ENCODE data around the gene TP73.
"Not testable (repeated sequence)": the region's sequence is repeated elsewhere in the genome, so short reads cannot be mapped to it uniquely, and the experiment has no call there.

TP73 gene

GRCh38 chr1:3621151-3621671, 31.1 kb upstream of the TP73 start:
- TF ChIP-seq CTCF (IDR thresholded peaks at IDR 0.05; ENCODE audit: low read depth, low read length) = peak; percentile 42
- not testable (repeated sequence) for H3K9ac ChIP-seq (ENCODE audit: low read length); H3K27me3 ChIP-seq (ENCODE audit: low read depth, low read length); H2AFZ ChIP-seq (ENCODE audit: low read depth, low read length); H3K36me3 ChIP-seq (replicated peaks; ENCODE audit: low read depth, low read length); H3K27ac ChIP-seq (ENCODE audit: low read length); H3K79me2 ChIP-seq (ENCODE audit: low read length); H3K4me3 ChIP-seq (ENCODE audit: low read length); H3K9me3 ChIP-seq (ENCODE audit: insufficient read depth, low read length); H4K20me1 ChIP-seq (ENCODE audit: insufficient read depth, low read length)
- Histone ChIP-seq H3K4me2 (ENCODE audit: low read length) (0 out of 2 replicates have a peak overlapping the region, but pooled peaks have one; percentile 38), H3K4me1 (ENCODE audit: low read length) (peaks cover 15% of the 10 kb centered on the region)

GRCh38 chr1:3622102-3622501, 30.2 kb upstream of the TP73 start:
- not testable (repeated sequence) for H3K9me3 ChIP-seq (ENCODE audit: insufficient read depth, low read length); H3K4me3 ChIP-seq (ENCODE audit: low read length); H3K9ac ChIP-seq (ENCODE audit: low read length); H3K4me2 ChIP-seq (ENCODE audit: low read length); H3K36me3 ChIP-seq (replicated peaks; ENCODE audit: low read depth, low read length); H3K79me2 ChIP-seq (ENCODE audit: low read length); H2AFZ ChIP-seq (ENCODE audit: low read depth, low read length); H3K27ac ChIP-seq (ENCODE audit: low read length); H4K20me1 ChIP-seq (ENCODE audit: insufficient read depth, low read length); H3K27me3 ChIP-seq (ENCODE audit: low read depth, low read length)
- peaks cover 15% of the 10 kb centered on the region for H3K4me1 ChIP-seq (ENCODE audit: low read length)

- peak overlapping the region; percentile 92 for H3K4me2 ChIP-seq (ENCODE audit: low read length)
- peaks cover 15% of the 10 kb centered on the region for H3K4me1 ChIP-seq (ENCODE audit: low read length)
- H2AFZ ChIP-seq (ENCODE audit: low read depth, low read length) = no peak overlapping the region
- TF ChIP-seq CTCF (IDR thresholded peaks at IDR 0.05; ENCODE audit: low read depth, low read length) = no peak
- TF ChIP-seq EZH2phosphoT487 (IDR thresholded peaks at IDR 0.05; ENCODE audit: low read depth) = no peak
- H3K36me3 ChIP-seq (replicated peaks; ENCODE audit: low read depth, low read length) = peaks cover 6% of the 10 kb centered on the region
- H3K4me3 ChIP-seq (ENCODE audit: low read length) = peak overlapping the region; percentile 90
- no peaks in the 10 kb centered on the region for H3K9me3 ChIP-seq (ENCODE audit: insufficient read depth, low read length)
- no peaks in the 10 kb centered on the region for H3K79me2 ChIP-seq (ENCODE audit: low read length)
- H3K27ac ChIP-seq (ENCODE audit: low read length) = no peak overlapping the region
- peak overlapping the region; percentile 56 for H3K9ac ChIP-seq (ENCODE audit: low read length)
- H4K20me1 ChIP-seq (ENCODE audit: insufficient read depth, low read length) = no peaks in the 10 kb centered on the region
- no peaks in the 10 kb centered on the region for H3K27me3 ChIP-seq (ENCODE audit: low read depth, low read length)
Measured at GRCh38 chr1:3623441-3624199, 28.7 kb upstream of the TP73 start.

- Histone ChIP-seq H4K20me1 (ENCODE audit: insufficient read depth, low read length) (no peaks in the 10 kb centered on the region), H3K27ac (ENCODE audit: low read length) (no peak within 1 kb of the TSS), H3K9me3 (ENCODE audit: insufficient read depth, low read length) (no peaks in the 10 kb centered on the region), H3K4me1 (ENCODE audit: low read length) (peaks cover 12% of the 10 kb centered on the region), H3K36me3 (replicated peaks; ENCODE audit: low read depth, low read length) (peaks cover 11% of the 10 kb centered on the region), H3K79me2 (ENCODE audit: low read length) (no peaks in the 10 kb centered on the region), H3K27me3 (ENCODE audit: low read depth, low read length) (no peaks in the 10 kb centered on the region), H3K4me3 (ENCODE audit: low read length) (peak within 1 kb of the TSS; percentile 90), H3K4me2 (ENCODE audit: low read length) (peak within 1 kb of the TSS; percentile 92), H3K9ac (ENCODE audit: low read length) (peak within 1 kb of the TSS; percentile 56), H2AFZ (ENCODE audit: low read depth, low read length) (peak within 1 kb of the TSS; percentile 84)
- TF ChIP-seq CTCF (IDR thresholded peaks at IDR 0.05; ENCODE audit: low read depth, low read length) (no peak), EZH2phosphoT487 (IDR thresholded peaks at IDR 0.05; ENCODE audit: low read depth) (no peak)
Measured at GRCh38 chr1:3624200-3625136, 27.8 kb upstream of the TP73 start, which contains the start of gene TPRG1L. TSS of gene TPRG1L (plus strand) at chr1:3625015. CDS start at chr1:3625073, 58 bp downstream.
